Esophagus squamous epithelium (tissue), 4 donors: ENCODE measurements around the gene RMI2.

ENCODE experiments used
- POLR2A ChIP-seq, 4 donors: fragments of 450-650 bp; IDR thresholded peaks; one replicate each; pipeline ENCODE4 v1.6.1; 2017; ENCODE audit warnings: antibody characterized with exemption in 4 of 4, mild to moderate bottlenecking in 4 of 4, moderate library complexity in 3 of 4
- TF ChIP-seq, protein P1 (sequence below), 6 experiments: fragments of 450-650 bp in 4 of 6; fragments of 200-600 bp in 2 of 6; sonication (generic) in 2 of 6; IDR thresholded peaks; one replicate each; pipeline ENCODE4 v1.5.1; 2016 to 2019; ENCODE audit warnings: antibody characterized with exemption in 6 of 6, mild to moderate bottlenecking in 4 of 6, moderate library complexity in 4 of 6

DNA sequence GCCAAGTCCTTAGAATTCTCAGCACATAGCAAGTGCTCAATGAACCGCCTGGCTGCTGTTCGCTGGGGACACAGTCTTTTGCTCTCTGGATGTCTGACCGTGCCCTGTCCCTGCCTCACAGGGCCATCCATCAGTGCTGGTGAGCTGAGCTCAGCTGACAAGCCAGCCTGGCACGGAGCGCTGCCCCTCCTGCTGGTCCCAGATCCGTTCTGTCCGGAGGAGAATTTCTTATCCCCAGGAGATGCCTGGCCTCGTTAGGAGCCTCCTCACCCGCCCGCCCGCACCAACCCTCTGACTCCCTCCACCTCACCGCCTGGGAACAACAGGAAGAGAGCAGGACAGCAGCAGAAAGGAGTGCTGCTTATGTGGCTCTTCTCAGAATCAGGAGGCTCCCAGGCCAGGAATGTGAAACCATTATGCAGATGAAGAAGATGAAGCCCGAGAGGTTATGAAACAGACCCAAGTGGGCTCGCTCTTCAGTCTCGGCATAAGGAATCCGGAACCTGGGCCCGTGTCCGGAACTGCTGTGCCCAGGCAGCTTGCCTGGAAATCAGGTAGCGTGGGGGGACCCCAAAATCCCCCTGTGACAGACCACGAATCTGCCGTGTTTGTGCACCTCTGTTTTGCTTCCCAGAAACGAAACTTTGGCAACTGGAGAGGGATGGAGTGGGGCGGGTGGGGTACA, 28.8 kb upstream of the RMI2 start:
- TF ChIP-seq, protein P1, sequence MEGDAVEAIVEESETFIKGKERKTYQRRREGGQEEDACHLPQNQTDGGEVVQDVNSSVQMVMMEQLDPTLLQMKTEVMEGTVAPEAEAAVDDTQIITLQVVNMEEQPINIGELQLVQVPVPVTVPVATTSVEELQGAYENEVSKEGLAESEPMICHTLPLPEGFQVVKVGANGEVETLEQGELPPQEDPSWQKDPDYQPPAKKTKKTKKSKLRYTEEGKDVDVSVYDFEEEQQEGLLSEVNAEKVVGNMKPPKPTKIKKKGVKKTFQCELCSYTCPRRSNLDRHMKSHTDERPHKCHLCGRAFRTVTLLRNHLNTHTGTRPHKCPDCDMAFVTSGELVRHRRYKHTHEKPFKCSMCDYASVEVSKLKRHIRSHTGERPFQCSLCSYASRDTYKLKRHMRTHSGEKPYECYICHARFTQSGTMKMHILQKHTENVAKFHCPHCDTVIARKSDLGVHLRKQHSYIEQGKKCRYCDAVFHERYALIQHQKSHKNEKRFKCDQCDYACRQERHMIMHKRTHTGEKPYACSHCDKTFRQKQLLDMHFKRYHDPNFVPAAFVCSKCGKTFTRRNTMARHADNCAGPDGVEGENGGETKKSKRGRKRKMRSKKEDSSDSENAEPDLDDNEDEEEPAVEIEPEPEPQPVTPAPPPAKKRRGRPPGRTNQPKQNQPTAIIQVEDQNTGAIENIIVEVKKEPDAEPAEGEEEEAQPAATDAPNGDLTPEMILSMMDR (IDR thresholded peaks at IDR 0.05) = no peak
- TF ChIP-seq POLR2A (IDR thresholded peaks at IDR 0.05) = no peak
